GM18511 (cell line): ENCODE data around the gene GTF2IRD1.
"Not testable (repeated sequence)": the region's sequence is repeated elsewhere in the genome, so short reads cannot be mapped to it uniquely, and the experiment has no call there.

Experiments used
- ATAC-seq: cut with Tn5 transposase; IDR thresholded peaks from one replicate; pipeline ENCODE4 v1.9.1; 2021; ENCODE audit warnings: mild to moderate bottlenecking, moderate library complexity; ENCODE audit not compliant: unreplicated experiment

GTF2IRD1 gene

DNA sequence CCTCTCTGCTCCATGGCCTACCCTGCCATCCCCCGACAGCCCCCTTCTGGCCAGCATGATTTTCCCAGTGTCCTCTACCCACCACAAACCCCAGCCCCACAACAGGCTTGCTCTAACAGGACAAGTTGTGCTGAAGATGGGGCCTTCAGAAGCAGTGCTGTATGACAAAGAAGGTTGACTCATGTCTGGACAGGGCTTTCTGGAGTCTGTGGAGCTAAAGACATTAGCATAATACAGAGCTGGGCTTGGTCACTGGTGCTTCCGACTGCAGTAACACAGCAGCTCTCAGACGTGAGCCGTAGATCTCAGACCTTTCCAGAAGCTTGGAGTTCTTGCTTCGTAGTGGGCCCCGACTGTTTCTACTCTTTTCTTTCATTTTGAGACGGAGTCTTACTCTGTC lies 100.5 kb downstream of the GTF2IRD1 start:
- no peak for ATAC-seq

DNA sequence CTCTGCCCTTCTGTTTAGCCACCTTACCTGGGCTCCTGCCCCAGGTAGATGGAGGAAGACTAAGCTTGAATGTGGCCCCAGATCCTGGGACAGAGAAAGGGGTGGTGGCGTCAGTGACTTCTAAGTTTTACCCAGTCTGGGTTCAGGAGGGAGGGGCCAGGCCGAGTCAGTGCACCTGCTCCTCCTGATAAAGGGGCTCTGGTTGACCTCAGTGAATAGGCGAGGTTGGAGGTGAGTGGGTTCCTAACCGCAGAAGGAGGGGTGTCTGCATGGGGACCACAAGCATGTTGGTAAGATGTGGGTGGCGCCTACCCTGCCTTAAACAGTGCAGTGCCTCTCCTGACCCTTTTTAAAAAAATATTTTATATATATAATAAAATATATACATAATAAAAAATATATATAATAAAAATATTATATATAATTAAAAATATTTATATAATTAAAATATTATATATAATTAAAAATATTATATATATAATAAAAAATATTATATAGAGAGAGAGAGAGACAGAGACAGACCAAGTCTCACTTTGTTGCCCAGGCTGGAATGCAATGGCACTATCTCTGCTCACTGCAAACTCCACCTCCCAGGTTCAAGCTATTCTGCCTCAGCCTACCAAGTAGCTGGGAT lies 106.5 kb downstream of the GTF2IRD1 start:
- ATAC-seq: no peak

DNA sequence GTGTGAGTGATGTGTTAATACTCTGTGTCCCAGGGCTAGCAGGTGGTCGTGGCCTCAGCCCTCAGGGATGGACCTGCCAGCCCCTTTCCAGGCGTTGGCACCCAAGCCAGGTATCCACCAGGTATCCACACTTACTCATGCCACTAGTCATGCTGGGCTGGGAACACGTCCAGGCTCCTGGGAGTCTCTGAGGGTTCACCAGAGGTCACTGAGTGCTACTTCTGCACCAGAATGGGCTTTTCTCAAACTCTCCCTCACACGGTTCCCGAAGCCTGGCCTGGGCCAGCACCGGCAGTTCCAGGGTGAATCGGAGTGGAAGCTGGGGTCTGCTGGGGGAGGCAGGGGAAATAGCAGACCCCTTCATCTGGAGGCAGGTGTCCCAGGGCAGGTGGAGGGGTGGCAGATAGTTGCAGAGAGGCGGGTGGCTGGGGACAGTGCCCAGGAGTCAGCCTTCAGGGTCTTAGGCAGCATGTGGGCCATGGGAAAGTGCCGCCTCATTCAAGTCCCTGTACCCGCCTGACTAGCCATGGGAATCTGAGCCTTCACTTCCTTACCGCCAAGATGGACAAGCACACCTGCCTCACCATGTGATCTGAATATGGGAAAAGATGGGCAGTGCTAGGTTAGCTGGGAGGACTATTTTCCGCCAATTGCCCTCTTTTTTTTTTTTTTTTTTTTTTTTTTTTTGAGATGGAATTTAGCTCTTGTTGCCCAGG lies 108.3 kb downstream of the GTF2IRD1 start:
- ATAC-seq: no peak

DNA sequence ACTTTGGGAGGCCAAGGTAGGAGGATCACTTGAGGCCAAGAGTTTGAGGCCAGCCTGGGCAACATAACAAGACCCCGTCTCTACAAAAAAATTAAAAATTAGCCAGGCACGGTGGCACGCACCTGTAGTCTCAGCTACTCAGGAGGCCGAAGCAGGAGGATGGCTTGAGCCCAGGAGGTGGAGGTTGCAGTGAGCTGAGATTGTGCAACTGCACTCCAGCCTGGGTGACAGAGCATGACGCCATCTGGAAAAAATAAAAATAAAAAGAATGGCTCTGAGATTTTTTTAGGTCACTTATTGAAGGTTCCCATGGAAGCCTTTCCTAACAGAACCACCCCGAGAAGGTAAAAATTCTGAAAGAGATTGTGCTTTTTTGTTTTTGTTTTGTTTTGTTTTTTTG lies 109.9 kb downstream of the GTF2IRD1 start:
- not testable (repeated sequence) for ATAC-seq

DNA sequence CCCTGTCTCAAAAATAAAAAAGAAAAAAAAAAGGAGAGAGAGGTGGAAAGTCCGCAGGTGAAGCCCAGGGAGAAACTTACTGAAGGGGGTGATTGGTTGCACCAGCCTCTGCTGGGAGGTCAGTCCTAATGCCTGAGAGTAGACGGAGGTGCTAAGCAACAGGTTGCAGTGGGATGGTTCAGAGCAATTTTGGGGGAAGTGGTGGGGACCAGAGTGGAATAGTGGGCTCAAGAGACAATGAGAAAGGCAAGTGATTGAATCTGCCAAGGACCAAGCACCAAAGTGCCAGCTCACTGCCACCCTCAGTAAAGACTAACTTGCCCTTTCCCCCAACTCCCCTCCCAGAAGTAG lies 113.6 kb downstream of the GTF2IRD1 start:
- ATAC-seq: no peak

DNA sequence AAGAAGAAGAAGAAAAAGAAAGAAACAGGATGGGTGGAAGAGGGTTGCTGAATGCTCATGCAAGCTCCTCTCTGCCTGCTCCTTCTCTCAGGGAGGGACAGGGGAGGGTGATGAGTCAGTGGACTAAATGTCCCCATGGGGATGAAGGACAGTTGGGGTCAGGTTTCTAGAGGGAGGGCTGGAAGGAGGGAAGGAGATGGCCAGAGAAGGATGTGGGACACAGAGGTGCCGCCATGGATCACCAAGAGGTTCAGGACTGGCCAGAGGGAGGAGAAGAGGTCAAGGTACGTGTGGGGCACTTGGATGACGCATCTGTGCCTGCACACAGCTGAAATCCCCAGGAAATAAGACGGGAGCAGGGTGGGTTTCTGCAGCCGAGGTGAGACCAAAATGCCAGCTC lies 115.0 kb downstream of the GTF2IRD1 start:
- no peak for ATAC-seq

DNA sequence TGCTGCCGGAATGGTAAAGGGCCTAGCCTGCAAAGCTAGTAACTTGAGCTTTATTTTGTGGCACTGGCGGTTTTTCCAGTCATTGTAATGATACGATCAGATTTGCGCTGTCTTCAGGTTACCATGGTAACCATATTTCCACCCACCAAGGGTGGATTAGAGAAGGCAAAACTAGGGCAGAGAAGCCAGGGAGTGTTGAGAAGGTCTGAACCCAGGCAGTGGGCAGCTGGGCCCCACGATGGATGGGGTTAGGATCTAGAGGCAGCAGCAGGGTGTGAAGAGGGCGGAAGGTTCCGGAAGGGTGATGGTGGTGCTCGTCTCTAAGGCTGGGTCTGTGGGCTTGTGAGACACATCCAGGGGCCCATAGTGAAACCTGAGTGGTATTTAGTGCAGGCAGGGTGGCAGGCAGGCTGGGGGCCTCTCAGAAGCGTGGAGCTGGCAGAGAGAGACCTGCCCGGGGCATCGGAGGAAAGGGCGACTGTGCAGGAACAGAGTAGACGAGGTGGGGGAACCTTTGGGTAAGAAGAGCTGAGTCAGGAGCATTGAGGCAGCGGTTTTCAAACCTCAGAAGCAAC lies 115.9 kb downstream of the GTF2IRD1 start:
- ATAC-seq: no peak

DNA sequence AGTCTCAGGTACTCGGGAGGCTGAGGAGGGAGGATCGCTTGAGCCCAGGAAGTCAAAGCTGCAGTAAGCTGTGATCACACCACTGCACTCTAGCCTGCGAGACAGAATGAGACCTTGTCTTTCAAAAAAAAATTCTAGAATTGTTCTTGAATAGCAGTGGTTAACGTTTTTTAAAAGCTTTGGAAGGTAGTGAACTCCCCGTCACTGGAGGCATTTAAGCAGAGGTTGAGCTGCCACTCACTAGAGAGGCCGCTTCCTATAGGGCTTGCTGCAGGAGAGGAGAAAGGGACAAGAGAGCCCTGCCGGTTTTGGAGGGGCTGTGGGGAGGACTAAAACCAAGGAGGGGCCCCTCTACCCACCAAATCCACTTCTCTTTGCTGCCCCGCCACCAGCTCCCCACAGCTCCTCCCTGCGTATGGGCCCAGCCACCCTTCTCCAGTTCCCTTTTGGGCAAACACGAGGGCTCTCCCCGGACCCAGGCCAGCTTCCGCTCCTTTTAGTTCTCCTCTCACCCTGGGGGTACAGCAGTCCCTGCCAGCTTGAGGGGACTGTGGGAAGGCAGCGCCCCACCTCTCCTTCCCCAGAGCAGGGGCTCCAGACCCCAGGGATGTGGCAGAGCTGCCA lies 116.9 kb downstream of the GTF2IRD1 start:
- no peak for ATAC-seq

DNA sequence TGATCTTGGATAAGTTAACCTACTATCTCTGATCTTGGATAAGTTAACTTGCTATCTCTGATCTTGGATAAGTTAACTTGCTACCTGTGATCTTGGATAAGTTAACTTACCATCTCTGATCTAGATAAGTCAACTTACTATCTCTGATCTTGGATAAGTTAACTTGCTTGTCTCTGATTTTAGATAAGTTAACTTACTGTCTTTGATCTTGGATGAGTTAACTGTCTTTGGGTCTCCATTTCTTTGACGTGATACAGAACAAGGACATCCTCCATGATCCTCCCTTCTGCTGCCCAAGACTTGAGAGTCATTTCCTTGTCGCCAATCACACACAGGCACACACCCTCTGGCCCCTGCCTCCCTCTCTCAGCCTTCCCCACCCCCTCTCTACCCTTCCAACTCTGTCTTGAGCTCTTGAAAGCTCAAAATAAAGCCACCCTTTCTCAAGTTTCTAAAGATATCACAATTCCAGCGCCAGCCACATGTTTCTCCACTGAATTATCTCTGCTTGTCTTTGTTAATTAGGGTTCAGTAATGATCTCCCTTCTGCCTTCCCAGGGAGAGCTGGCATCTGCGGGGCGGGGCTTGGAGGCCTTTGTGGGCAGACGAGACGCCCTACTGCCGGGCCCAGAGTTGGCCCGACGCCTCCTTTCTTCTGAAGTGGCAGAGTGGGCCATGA lies 118.7 kb downstream of the GTF2IRD1 start:
- ATAC-seq: no peak

DNA sequence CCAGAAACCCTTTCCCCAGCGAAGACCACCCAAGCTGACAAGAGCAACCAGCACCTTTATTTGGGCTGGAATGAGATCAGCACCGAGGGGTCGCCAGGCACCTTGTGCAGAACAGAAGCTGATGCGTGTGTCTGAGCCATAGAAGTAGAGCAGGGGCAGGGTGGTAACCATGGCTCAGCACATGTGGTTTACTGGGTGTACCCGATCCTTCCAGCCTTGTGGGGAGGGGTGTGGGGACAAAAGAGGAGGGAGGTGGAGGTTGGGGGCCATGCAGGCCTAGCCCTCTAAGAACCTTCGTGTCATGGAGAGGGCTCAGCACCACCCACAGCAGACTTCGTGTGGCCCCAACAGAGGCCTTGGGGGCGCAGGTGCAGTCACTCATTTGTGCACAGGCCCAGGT lies 119.8 kb downstream of the GTF2IRD1 start:
- no peak for ATAC-seq

DNA sequence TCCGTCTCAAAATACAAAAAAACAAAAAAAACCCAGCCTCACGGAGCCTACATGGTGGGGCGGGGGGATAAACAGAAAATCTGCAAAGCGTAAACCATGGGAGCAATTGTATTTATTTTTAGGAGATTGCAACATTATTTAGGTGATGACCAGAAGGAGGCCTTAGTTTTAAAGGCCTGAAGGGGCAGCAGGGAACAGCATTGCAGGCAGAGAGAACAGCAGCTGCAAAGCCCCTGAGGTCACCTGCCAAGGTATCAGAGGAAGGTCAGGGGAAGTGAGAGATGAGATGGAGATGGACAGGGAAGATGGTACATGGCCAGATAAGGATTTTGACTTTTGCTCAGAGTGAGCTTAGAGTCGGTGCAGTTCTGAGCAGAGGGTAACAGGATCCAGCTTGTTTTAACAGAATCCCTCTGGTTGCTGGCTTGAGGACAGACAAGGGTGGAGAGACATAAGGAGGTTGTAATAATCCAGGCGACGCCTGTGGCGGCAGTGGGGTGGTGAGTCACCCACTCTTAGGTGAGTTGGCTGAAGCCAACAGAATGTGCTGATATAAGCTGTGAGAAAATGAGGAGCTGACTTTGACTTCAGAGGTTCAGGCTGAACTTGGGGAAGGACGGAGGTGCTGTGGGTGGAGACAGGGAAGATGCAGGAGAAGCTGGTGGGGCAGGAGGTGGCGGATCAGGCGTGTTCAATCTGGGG lies 121.5 kb downstream of the GTF2IRD1 start:
- ATAC-seq: no peak

DNA sequence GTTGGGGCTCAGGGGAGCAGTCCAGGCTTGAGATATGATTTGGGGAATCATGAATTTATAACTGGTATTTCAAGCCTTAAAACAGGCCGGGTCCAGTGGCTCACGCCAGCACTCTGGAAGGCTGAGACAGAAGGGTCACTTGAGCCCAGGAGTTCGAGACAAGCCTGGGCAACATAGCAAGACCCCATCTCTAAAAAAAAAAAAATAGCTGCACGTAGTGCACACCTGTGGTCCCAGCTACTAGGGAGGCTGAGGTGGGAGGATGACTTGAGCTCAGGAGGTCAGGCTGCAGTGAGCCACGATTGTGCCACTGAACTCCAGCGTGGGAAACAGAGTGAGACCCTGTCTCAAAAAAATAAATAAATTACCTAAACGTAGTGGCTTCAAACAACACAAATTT lies 122.1 kb downstream of the GTF2IRD1 start:
- ATAC-seq: no peak

DNA sequence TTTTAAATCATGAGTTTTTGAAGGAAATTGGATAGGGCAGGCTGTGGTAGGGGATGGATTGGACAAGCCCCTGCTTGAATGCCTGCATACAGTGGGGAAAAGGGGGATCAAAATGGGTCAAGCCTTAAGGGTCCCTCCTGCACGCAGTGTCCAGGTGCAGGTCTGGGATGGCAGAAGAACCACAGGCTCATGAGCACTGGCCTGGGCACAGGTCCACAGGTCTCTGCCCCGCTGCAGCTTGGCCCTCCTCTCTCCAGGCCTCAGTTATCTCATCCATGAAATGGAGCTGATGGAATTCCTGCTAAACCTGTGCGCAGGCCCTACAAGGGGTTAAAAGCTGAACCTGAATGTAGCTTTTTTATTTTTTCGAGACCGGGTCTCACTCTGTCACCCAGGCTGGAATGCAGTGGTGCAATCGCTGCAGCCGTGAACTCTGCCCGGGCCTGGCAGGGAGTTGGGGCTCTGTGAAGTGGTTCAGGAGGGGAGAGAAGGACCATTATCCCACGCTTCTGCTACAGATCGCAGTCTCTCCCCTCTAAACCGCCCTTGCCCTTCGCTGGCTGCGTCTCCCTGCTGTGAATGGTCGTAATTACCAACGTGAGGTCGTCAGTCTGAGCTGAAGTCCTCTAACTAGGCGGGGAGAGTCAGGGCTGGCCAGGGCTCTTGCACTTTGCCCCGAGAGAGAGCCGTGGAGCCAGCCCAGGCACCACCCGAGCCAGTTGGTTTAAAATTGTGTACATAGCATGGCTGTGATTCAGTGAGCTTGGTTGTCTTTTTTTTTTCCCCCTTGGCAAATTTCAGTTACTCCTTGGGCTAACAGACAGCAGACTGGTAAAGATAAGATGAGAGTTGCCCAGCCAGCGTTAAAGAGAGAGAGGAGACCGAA lies 126.3 kb downstream of the GTF2IRD1 start:
- no peak for ATAC-seq

DNA sequence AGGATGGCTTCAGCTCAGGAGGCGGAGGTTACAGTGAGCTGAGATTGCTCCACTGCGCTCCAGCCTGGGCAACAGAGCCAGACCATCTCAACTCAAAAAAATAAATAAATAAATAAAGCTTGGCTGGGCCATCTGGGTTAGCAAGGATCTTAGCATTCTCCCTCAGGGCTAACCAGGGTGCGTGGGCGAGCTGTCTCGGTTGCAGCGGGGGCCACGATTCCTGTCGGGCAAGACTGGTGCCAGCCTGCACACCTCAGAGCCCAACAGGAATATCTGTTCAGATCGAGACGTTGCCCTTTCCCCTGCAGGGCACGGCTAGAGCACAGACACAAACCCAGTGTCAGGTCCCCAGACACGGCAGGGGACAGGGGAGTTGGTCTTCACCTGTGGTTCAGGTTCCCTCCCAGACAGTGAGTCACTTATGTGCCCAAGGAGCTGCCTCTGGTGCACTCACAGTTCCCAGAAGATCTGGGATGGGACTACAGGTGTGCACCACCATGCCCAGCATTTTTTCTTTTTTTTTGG lies 128.3 kb downstream of the GTF2IRD1 start:
- ATAC-seq: no peak

DNA sequence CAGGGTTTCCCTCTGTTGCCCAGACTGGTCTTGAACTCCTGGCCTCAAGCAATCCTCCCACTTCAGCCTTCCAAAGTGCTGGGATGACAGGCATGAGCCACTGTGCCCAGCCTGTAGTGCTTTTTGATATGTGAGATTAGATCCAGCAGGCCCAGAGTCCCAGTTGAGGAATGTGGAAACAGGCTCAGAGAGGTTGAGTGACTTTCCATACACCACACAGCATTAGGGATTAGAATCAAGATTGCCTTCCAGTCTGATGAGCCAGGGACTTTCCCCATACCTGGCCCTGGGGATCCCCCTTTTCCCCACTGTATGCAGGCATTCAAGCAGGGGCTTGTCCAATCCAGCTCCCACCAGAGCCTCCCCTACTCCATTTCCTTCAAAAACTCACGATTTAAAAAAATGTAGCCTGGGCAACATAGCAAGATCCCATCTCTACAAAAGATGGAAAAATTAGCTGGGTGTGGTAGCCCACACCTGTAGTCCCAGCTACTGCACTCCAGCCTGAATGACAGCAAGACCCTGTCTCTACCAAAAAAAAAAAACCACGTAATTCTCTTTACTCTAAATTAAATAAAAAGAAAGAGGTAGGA lies 128.8 kb downstream of the GTF2IRD1 start:
- ATAC-seq: no peak

DNA sequence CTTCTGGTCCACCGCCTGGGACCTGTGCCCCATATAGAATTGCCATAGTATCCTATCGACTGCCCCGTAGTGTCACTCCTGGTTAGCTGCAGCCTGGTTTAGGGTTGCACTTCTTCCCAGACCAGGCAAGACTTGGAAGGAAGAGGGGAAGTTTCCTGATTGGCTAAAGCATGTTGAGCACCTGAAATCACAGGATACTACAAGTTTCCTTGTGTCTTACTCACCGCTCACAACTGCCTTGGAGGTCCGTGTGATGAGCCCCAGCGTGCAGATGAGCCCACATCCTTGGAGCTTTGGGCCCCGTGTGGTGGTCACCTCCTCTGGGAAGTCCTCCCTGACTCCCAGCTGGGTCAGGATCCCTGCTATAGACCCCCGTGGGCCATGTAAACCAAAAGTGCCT lies 129.9 kb downstream of the GTF2IRD1 start:
- ATAC-seq: no peak

DNA sequence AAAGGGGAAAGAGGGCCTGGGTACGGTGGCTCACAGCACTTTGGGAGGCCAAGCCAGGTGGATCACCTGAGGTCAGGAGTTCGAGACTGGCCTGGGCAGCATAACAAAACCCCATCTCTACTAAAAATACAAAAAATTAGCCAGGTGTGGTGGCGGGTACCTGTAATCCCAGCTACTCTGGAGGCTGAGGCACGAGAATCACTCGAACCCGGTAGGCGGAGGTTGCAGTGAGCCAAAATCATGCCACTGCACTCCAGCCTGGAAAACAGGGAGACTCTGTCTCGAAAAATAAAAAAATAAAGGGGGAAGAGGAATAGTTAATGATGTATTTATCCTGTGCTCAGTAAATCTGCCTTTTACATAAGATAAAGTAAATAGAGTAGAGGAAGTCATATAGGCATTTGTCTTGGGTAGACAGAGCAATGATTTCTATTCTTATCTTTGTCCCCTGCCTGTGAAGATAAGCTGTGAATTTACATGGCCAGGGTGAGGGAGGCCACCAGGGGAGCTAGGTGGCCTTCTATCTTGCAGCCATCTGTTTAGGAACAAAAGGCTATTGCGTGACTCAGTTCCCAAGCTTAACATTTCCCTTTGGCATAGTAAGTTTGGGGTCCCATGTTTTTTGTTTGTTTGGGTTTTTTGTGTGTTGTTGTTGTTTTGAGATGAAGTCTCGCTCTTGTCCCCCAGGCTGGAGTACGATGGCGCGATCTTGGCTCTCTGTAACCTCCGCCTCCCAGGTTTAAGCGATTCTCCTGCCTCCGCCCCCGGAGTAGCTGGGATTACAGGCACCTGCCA lies 130.7 kb downstream of the GTF2IRD1 start:
- no peak for ATAC-seq

DNA sequence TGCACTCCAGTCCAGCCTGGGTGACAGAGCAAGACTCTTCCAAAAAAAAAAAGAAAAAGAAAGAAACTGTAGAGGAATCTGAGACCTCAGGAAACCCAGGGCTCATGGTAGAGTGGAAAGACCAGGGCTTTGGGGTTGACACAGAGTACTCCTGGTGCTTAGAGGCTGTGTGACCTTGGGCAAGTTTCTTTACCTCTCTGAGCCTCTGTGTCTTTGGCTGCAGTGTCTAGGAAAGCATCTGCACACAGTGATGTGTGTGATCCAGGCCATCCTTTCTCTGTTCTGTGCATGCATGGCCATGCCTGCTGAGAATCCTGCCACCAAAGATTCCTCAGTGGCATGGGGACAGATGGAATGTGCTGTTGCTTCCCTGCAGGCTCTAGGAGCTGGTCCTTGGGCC lies 132.1 kb downstream of the GTF2IRD1 start:
- ATAC-seq: no peak
